Measurements from ENCODE around the gene PKHD1. TPM values are rescaled to one million over a fixed set of nuclear protein-coding genes. Genes with fewer than 3 reads are reported as not detected.
"Not testable (repeated sequence)": the region's sequence is repeated elsewhere in the genome, so short reads cannot be mapped to it uniquely, and the experiment has no call there.

The PKHD1 gene
- total RNA-seq, 2 experiments from 2014 or later = not detected

DNA sequence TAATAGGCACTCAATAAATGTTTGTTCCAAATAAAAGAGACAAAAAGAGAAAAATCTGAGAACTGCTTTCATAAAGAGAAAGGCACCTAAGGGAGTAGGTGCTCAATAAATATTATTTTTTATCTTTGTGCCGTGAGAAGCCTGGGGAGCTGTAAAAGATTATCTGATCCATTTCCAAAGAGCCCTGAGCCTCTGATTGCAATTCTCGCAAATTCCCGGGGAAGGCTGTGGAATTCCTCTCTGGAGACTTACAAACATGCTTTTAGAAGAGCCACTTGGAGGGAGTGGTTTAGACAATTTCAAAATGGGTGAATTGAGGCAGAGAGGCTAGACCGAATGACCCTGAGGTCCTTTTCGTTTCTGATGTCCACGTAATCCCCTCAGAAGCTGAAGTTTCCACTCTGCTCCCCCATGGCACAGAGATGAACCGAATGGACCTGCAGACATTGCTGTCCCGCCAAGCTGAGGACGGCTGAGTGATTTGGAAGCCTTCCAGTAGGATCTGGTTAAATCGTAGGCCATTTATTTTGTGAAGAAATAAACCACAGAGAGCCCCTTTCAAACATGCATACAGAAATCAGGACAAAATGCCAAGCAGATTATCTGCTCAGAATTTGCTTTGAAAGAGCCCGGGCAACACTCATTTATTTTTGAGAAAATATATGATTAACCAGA is 77.8 kb downstream of the PKHD1 start:
- CTCF ChIA-PET = interaction anchor here (1.5 to 1.8 kb wide), 2 partner anchors 13 to 40 kb away, joined by 4 to 5 read pairs; no protein-coding TSS in a partner anchor
- POLR2A ChIA-PET = no interaction called here
- H3K4me3 Mint-ChIP-seq = no peak overlapping the region
- no peaks in the 10 kb centered on the region for H3K4me1 Mint-ChIP-seq (ENCODE audit: low read depth)
- no peaks in the 10 kb centered on the region for H3K9me3 Mint-ChIP-seq (ENCODE audit: insufficient read depth)
- H3K36me3 Mint-ChIP-seq (ENCODE audit: low read depth) = no peaks in the 10 kb centered on the region
- no peak overlapping the region for H3K27ac Mint-ChIP-seq
- no peak for DNase-seq
- ATAC-seq = no peak
- H3K27me3 Mint-ChIP-seq (ENCODE audit: low read depth) = peaks cover 10% of the 10 kb centered on the region

DNA sequence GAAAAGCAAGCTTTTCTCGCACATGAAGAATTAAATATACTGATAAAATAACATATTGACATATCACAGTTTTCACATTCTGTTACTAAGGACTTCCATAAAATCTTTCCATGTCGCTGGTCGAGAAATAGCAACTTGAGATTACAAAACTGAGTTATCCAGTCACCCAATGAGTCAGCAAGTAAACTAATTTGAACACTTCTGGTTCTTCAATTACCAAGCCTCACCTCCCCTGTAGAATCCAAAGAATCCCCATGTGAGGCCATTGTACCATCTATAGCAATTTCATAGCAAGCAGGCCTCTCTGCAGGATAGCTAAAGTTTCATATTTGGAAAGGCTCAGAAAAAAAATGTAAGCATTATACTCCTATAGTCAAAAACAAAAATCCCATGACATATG is 87.3 kb downstream of the PKHD1 start:
- DNase-seq (no peak), ATAC-seq (no peak)
- POLR2A ChIA-PET = no interaction called here
- Mint-ChIP-seq H3K27me3 (ENCODE audit: low read depth) (peaks cover 11% of the 10 kb centered on the region), H3K27ac (no peak overlapping the region), H3K9me3 (ENCODE audit: insufficient read depth) (no peaks in the 10 kb centered on the region), H3K36me3 (ENCODE audit: low read depth) (no peaks in the 10 kb centered on the region), H3K4me3 (no peak overlapping the region), H3K4me1 (ENCODE audit: low read depth) (no peaks in the 10 kb centered on the region)
- CTCF ChIA-PET = no interaction called here

DNA sequence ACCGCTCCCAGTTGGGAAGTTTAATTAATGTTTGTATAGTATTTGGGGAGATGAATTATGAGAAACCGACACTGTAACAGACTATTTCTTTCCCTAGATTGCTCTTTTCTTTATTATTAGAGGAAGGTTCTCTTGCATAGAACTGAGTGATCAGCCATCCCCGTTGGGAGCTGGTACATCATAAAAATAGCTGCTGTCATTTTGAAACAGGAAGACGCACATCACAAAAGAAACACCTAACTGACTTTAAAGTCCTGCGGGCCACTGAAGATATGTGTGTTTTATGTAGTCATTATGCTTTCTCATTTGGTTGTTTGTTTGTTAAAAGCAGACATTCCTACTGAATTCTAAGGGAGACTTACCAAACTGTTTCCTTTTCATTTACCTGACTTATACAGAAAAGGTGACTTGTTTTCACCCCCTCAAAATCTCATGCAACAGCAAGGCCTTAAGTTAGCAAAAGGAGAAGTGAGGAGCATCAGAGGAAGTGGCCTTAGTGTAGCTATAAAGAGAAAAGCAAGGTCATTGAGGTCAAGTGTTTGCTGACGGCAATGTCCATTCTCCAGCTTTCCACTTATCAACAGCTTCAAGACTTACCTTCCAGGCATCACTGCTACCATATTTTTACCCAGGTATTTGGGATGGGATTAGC is 91.0 kb downstream of the PKHD1 start:
- Mint-ChIP-seq H3K36me3 (ENCODE audit: low read depth) (no peaks in the 10 kb centered on the region), H3K27ac (no peak overlapping the region), H3K9me3 (ENCODE audit: insufficient read depth) (no peaks in the 10 kb centered on the region), H3K4me3 (no peak overlapping the region), H3K4me1 (ENCODE audit: low read depth) (no peaks in the 10 kb centered on the region), H3K27me3 (ENCODE audit: low read depth) (peaks cover 5% of the 10 kb centered on the region)
- DNase-seq (no peak), ATAC-seq (no peak)
- ChIA-PET POLR2A (no interaction called here), CTCF (no interaction called here)

DNA sequence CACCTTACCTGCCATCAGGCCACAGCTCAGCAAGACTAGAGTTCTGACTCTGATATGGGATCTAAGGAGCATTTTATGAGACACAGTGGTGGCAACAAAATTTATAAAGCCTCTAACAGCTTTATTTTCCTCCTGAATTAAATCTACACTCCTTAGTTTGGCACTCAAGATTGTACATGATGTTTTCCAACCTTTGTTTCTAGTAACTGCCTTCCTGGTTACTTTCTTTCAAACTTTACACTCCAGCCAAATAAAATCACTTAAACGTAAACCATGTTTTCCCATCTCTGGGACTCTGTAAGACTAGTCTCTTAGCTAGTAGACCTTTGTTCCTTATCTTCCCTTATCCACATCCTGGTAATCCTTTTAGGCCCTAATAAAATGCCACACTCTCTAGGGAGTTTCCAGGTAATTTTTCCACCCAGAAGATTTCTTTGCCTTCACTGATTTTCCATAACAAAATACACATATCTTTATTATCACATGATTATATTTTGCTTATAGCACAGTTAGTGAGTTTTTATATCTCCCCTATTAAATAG is 92.1 kb downstream of the PKHD1 start:
- H3K27me3 Mint-ChIP-seq (ENCODE audit: low read depth) = peaks cover 5% of the 10 kb centered on the region
- no peak for ATAC-seq
- ChIA-PET POLR2A (no interaction called here), CTCF (no interaction called here)
- DNase-seq = no peak
- H3K4me3 Mint-ChIP-seq = no peak overlapping the region
- H3K9me3 Mint-ChIP-seq (ENCODE audit: insufficient read depth) = no peaks in the 10 kb centered on the region
- no peak overlapping the region for H3K27ac Mint-ChIP-seq
- H3K36me3 Mint-ChIP-seq (ENCODE audit: low read depth) = no peaks in the 10 kb centered on the region
- no peaks in the 10 kb centered on the region for H3K4me1 Mint-ChIP-seq (ENCODE audit: low read depth)

DNA sequence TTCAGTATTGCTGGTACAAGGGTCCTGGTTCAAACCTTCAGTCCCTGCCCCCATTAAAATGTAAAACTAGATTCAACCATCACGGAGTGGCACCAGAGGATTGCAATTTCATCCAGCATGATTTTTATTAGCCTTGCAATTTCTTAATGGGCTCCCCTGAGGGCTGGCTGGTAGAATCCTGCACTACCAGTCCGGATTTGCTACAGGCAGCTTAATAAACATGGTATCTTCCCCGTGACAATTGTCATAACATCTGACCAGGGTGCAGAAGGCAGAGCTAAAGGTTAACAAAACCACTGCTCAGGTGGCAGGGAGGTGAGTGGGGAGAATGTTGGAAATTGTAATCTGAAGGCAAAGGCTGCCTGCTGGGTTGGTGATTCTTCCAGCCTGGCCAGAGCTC is 94.5 kb downstream of the PKHD1 start:
- no peaks in the 10 kb centered on the region for H3K9me3 Mint-ChIP-seq (ENCODE audit: insufficient read depth)
- no peak for ATAC-seq
- H3K27ac Mint-ChIP-seq = no peak overlapping the region
- ChIA-PET CTCF (interaction anchor here (1.4 kb wide), 1 partner anchor 10 kb away, joined by 3 read pairs; no protein-coding TSS in a partner anchor), POLR2A (no interaction called here)
- H3K4me3 Mint-ChIP-seq = no peak overlapping the region
- no peaks in the 10 kb centered on the region for H3K4me1 Mint-ChIP-seq (ENCODE audit: low read depth)
- H3K36me3 Mint-ChIP-seq (ENCODE audit: low read depth) = no peaks in the 10 kb centered on the region
- H3K27me3 Mint-ChIP-seq (ENCODE audit: low read depth) = no peaks in the 10 kb centered on the region
- DNase-seq = no peak

DNA sequence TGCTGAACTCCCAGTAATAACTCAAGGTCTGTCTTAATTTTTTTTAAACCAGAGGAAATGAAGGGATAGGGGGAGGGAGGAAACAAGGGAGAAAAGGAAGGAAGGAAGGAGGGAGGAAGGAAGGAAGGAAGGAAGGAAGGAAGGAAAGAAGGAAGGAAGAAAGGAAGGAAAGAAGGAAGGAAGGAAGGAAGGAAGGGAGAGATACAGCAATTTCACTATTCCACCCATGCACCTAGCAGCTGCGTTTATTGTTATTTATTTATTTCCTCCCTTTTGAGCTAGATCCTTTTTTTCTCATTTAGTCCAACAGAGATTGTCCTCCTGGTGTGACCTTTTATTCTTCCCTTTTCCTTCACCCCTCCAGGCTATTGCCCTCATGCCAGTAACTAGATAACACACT is 97.6 kb downstream of the PKHD1 start:
- DNase-seq = no peak
- H3K27me3 Mint-ChIP-seq (ENCODE audit: low read depth) = peaks cover 4% of the 10 kb centered on the region
- ChIA-PET CTCF (no interaction called here), POLR2A (no interaction called here)
- no peak overlapping the region for H3K27ac Mint-ChIP-seq
- no peak for ATAC-seq
- no peaks in the 10 kb centered on the region for H3K36me3 Mint-ChIP-seq (ENCODE audit: low read depth)
- H3K9me3 Mint-ChIP-seq (ENCODE audit: insufficient read depth) = no peaks in the 10 kb centered on the region
- H3K4me1 Mint-ChIP-seq (ENCODE audit: low read depth) = no peaks in the 10 kb centered on the region
- H3K4me3 Mint-ChIP-seq = no peak overlapping the region

DNA sequence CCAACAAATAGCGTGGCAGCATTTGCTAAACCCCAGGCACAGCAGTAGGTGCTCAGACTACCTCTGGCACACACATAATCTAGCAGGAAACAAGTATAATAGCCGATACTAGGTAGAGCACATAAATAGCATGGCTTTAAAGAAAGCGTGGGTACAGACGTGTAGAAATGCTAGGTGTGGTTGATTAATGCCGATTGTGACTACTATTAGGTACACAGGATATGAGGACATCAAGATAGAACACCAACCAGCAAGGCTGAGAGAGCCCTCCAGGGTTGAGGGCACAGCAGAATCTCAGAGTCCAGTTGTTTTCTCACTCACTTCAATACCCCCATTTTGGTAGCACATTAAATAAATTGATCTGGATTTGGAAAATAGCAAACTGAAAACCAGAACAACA is 100.5 kb downstream of the PKHD1 start:
- no peak overlapping the region for H3K4me3 Mint-ChIP-seq
- no peaks in the 10 kb centered on the region for H3K36me3 Mint-ChIP-seq (ENCODE audit: low read depth)

DNA sequence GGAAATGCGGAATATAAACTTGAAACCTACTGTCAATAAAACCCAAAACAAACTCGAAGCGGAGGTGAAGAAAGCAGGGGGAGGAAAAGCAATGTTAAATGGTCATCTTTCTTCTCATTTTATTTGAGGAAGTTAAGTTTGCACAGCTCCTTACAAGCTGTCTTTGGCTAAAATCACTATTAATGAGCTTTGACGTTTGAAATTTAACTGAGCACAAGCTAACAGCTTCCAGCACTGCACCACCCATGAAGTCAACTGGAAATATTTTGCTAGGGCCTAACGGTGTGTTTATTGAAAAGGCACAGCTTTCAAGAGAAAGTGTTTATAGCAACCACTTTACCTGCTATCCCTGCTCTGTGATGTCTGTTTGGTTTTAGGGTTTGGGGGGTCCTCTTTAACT is 103.8 kb downstream of the PKHD1 start:
- no peak for DNase-seq
- no peaks in the 10 kb centered on the region for H3K9me3 Mint-ChIP-seq (ENCODE audit: insufficient read depth)
- ChIA-PET CTCF (no interaction called here), POLR2A (no interaction called here)
- no peak overlapping the region for H3K4me3 Mint-ChIP-seq
- ATAC-seq = no peak
- no peak overlapping the region for H3K27ac Mint-ChIP-seq
- no peaks in the 10 kb centered on the region for H3K4me1 Mint-ChIP-seq (ENCODE audit: low read depth)
- no peaks in the 10 kb centered on the region for H3K36me3 Mint-ChIP-seq (ENCODE audit: low read depth)
- H3K27me3 Mint-ChIP-seq (ENCODE audit: low read depth) = peaks cover 4% of the 10 kb centered on the region

More for the DNA sequence above, 100.5 kb downstream of the PKHD1 start:
- H3K27me3 Mint-ChIP-seq (ENCODE audit: low read depth) = peaks cover 4% of the 10 kb centered on the region
- H3K4me1 Mint-ChIP-seq (ENCODE audit: low read depth) = no peaks in the 10 kb centered on the region
- no peak overlapping the region for H3K27ac Mint-ChIP-seq
- ATAC-seq (no peak), DNase-seq (no peak)
- ChIA-PET POLR2A (no interaction called here), CTCF (no interaction called here)
- no peaks in the 10 kb centered on the region for H3K9me3 Mint-ChIP-seq (ENCODE audit: insufficient read depth)

DNA sequence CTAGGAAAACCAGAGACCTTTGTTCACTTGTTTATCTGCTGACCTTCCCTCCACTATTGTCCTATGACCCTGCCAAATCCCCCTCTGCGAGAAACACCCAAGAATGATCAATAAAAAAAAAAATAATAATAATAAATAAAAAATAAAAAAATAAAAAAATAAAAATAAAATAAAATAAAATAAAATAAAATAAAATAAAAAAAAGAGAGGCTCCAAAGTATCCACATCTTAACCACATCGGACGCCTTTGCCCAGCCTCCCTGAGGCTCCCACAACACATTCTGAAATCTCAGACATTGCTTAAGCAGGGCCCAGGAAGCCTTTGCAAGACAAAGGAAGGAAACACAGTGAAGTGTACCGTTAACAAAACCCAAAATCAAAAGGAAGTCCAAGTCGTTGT is 104.7 kb downstream of the PKHD1 start:
- H3K36me3 Mint-ChIP-seq (ENCODE audit: low read depth); H3K4me3 Mint-ChIP-seq; POLR2A ChIA-PET; H3K9me3 Mint-ChIP-seq (ENCODE audit: insufficient read depth); DNase-seq; ATAC-seq; H3K27ac Mint-ChIP-seq; H3K27me3 Mint-ChIP-seq (ENCODE audit: low read depth); H3K4me1 Mint-ChIP-seq (ENCODE audit: low read depth); CTCF ChIA-PET: not testable (repeated sequence)

DNA sequence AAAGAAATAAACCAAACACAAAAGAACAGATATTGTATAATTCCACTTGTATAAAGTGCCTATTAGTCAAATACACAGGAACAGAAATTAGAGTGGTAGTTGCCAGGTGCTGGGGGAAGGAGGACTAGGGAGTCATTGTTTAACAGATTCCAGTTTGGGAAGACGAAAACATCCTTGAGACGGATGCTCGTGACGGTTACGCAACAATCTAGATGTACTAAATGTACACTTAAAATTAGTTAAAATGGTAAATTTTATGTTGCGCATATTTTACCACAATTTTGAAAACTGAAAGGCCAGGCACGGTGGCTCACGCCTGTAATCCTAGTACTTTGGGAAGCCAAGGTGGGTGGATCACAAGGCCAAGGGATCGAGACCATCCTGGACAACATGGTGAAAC is 111.0 kb downstream of the PKHD1 start:
- H3K4me1 Mint-ChIP-seq (ENCODE audit: low read depth) = no peaks in the 10 kb centered on the region
- ATAC-seq = no peak
- DNase-seq = no peak
- no peaks in the 10 kb centered on the region for H3K36me3 Mint-ChIP-seq (ENCODE audit: low read depth)
- H3K27ac Mint-ChIP-seq = no peak overlapping the region
- ChIA-PET CTCF (no interaction called here), POLR2A (no interaction called here)
- no peak overlapping the region for H3K4me3 Mint-ChIP-seq
- H3K9me3 Mint-ChIP-seq (ENCODE audit: insufficient read depth) = no peaks in the 10 kb centered on the region
- H3K27me3 Mint-ChIP-seq (ENCODE audit: low read depth) = no peaks in the 10 kb centered on the region

DNA sequence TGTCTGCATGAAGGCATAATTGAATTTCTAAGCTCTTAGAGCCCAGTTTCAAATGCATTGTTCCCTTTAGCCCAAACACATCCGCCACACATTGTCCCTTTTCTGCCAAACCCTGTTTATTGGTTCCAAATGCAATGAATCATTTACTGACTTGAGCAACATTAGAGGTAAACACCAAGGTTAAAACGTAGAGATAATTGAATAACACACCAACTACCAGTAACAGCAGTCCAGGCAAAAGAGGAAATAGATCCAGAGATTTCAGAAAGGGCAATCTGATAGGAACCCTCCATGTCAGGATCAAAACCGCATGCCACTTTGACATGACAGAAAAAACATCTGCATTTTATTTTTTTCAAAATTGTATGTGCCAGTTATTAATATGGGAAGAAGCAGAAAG is 114.8 kb downstream of the PKHD1 start:
- CTCF ChIA-PET = no interaction called here
- ATAC-seq = no peak
- Mint-ChIP-seq H3K9me3 (ENCODE audit: insufficient read depth) (no peaks in the 10 kb centered on the region), H3K27me3 (ENCODE audit: low read depth) (no peaks in the 10 kb centered on the region), H3K36me3 (ENCODE audit: low read depth) (no peaks in the 10 kb centered on the region), H3K4me3 (no peak overlapping the region), H3K27ac (no peak overlapping the region), H3K4me1 (ENCODE audit: low read depth) (no peaks in the 10 kb centered on the region)
- DNase-seq = no peak
- POLR2A ChIA-PET = no interaction called here

DNA sequence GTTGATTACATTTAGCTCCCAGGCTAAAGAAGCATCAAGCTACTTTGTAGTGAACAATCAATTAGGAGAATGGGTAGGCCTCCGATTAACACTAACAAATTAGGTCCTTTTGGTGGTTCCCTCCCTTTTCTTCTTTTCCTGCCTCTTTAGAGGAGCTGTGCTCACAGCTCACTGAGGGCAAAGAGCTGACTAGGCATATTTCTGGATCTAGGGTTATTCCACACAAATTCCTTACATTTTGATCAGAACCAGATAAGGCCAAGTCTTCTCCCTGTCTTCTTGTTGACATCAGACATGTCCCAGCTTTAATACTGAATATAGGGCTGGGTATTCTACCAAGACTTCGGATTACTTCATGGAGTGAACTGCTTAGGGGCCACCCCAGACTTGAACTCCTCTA is 119.1 kb downstream of the PKHD1 start:
- ATAC-seq (no peak), DNase-seq (no peak)
- no peaks in the 10 kb centered on the region for H3K36me3 Mint-ChIP-seq (ENCODE audit: low read depth)
- no peaks in the 10 kb centered on the region for H3K9me3 Mint-ChIP-seq (ENCODE audit: insufficient read depth)
- ChIA-PET CTCF (no interaction called here), POLR2A (no interaction called here)
- H3K27me3 Mint-ChIP-seq (ENCODE audit: low read depth) = peaks cover 6% of the 10 kb centered on the region
- H3K4me1 Mint-ChIP-seq (ENCODE audit: low read depth) = no peaks in the 10 kb centered on the region
- no peak overlapping the region for H3K4me3 Mint-ChIP-seq
- no peak overlapping the region for H3K27ac Mint-ChIP-seq
